ENCODE results near the gene XAGE1B. TPM values are rescaled to one million over a fixed set of nuclear protein-coding genes. Genes with fewer than 3 reads are reported as not detected.
"Not testable (repeated sequence)": the region's sequence is repeated elsewhere in the genome, so short reads cannot be mapped to it uniquely, and the experiment has no call there.

XAGE1B gene, protein sequence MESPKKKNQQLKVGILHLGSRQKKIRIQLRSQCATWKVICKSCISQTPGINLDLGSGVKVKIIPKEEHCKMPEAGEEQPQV
- total RNA-seq = not detected

DNA sequence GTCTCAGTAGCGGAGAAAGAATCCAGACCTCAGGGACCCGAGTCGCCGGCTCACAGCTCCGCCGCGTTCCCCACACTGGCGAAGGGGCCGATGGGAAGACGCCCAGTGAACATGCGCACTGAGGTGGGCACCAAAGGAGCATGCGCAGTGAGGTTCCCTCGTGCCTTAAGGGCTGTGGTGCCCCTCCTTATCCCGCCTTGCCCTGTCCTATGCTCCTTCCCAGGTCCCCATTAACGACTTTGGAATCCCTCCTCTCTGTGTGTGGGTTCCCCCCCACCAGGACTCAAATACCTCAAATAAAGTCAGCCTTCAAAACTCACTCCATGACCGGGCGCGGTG is at the start of gene XAGE1B:
TSS of gene XAGE1B (minus strand) at position 77 of the 339 bp plus-strand sequence. CDS start 1,536 bp downstream, outside the sequence.
- ATAC-seq; H3K4me1 ChIP-seq; intact Hi-C loops (cut with DNase I; ENCODE audit: low total_unique reads); DNase-seq; H3K4me3 ChIP-seq; H3K36me3 ChIP-seq; in situ Hi-C loops (cut with MboI; ENCODE audit: low sequenced_read_pairs in 4 of 4); H3K27ac ChIP-seq; H3K27me3 ChIP-seq; H3K9me3 ChIP-seq: not testable (repeated sequence)

GRCh38 chrX:52563105-52563504 is 46.2 kb upstream of the XAGE1B start:
- Histone ChIP-seq H3K9me3 (no peaks in the 10 kb centered on the region), H3K27ac (no peak overlapping the region), H3K4me1 (no peaks in the 10 kb centered on the region), H3K27me3 (no peaks in the 10 kb centered on the region), H3K36me3 (no peaks in the 10 kb centered on the region), H3K4me3 (no peak overlapping the region)
- in situ Hi-C loops (cut with MboI; ENCODE audit: low sequenced_read_pairs in 4 of 4) = no loop called here
- TF ChIP-seq CTCF (IDR thresholded peaks at IDR 0.05 in 4 of 5, conservative IDR thresholded peaks at IDR 0.05 in 1 of 5) (no peak), POLR2A (IDR thresholded peaks at IDR 0.05) (no peak)
- DNase-seq (no peak), ATAC-seq (no peak)
- intact Hi-C loops (cut with DNase I; ENCODE audit: low total_unique reads) = no loop called here

- H3K27me3 ChIP-seq = no peaks in the 10 kb centered on the region
- no peak overlapping the region for H3K4me3 ChIP-seq
- ATAC-seq (no peak), DNase-seq (no peak)
- no peaks in the 10 kb centered on the region for H3K36me3 ChIP-seq
- in situ Hi-C loops (cut with MboI; ENCODE audit: low sequenced_read_pairs in 4 of 4) (no loop called here), intact Hi-C loops (cut with DNase I; ENCODE audit: low total_unique reads) (no loop called here)
- TF ChIP-seq POLR2A (IDR thresholded peaks at IDR 0.05) (no peak), CTCF (IDR thresholded peaks at IDR 0.05 in 4 of 5, conservative IDR thresholded peaks at IDR 0.05 in 1 of 5) (no peak)
- H3K9me3 ChIP-seq = no peaks in the 10 kb centered on the region
- no peak overlapping the region for H3K27ac ChIP-seq
- no peaks in the 10 kb centered on the region for H3K4me1 ChIP-seq
Measured at GRCh38 chrX:52558140-52558539, 41.3 kb upstream of the XAGE1B start.

DNA sequence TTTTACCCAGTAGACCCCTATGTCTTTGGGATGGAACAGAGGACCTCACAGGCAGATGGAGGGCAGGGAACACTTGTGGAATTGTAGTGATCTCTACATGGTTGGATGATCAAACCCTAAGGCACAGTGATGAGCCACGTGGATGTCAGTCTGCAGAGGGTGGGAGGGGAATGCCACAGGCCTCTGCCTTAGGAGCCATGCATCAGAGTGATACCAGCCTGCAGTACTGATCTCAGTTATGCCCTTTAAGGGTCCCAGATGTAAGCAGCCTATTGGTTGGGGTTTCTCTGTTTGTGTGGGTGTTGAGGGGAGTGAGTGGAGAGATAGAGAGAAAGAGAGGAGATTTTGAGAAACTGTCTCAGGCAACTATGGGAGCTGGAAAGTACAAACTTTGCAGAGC is 39.9 kb upstream of the XAGE1B start:
- intact Hi-C loops (cut with DNase I; ENCODE audit: low total_unique reads) = no loop called here
- TF ChIP-seq CTCF (IDR thresholded peaks at IDR 0.05 in 4 of 5, conservative IDR thresholded peaks at IDR 0.05 in 1 of 5) (no peak), POLR2A (IDR thresholded peaks at IDR 0.05) (no peak)
- ATAC-seq (no peak), DNase-seq (no peak)
- no peak overlapping the region for H3K27ac ChIP-seq
- H3K27me3 ChIP-seq = no peaks in the 10 kb centered on the region
- no peaks in the 10 kb centered on the region for H3K36me3 ChIP-seq
- no peak overlapping the region for H3K4me3 ChIP-seq
- in situ Hi-C loops (cut with MboI; ENCODE audit: low sequenced_read_pairs in 4 of 4) = no loop called here
- no peaks in the 10 kb centered on the region for H3K9me3 ChIP-seq
- no peaks in the 10 kb centered on the region for H3K4me1 ChIP-seq

DNA sequence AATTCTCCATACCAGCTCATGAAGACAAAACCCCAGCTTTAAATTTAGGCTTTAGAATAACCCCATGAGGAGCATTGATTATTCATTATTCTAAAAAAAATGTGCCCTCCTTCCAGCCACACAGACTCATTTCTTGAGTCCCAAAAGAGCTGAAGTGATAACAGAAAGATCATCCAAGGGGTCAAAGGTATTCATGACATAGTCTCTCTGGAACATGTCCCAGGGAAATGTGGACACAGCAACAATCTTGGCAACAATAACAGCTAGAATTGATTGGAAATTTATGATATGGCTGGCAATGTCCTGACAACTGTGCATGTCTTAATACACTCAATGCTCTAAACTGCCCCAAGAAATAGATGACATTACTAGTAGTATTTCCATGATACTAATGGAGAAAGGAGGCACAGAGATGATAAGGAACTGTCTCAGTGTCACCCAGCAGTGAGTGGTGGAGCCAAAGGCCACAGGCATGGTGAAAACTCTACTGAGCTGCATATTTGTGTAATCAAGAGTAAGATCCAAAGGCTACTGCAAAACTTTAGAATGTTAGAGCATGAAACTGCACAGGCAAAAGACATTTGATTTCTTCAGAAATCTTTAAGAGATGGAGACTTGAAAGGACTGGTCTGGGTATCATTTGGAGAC is 37.3 kb upstream of the XAGE1B start:
- Histone ChIP-seq H3K27me3 (no peaks in the 10 kb centered on the region), H3K9me3 (no peaks in the 10 kb centered on the region), H3K4me3 (no peak overlapping the region), H3K27ac (no peak overlapping the region), H3K36me3 (no peaks in the 10 kb centered on the region), H3K4me1 (no peaks in the 10 kb centered on the region)
- no peak for TF ChIP-seq POLR2A (IDR thresholded peaks at IDR 0.05)
- TF ChIP-seq CTCF (IDR thresholded peaks at IDR 0.05 in 4 of 5, conservative IDR thresholded peaks at IDR 0.05 in 1 of 5) = no peak
- DNase-seq (no peak), ATAC-seq (no peak)
- intact Hi-C loops (cut with DNase I; ENCODE audit: low total_unique reads) = no loop called here
- in situ Hi-C loops (cut with MboI; ENCODE audit: low sequenced_read_pairs in 4 of 4) = no loop called here

GRCh38 chrX:52548769-52549168 is 31.9 kb upstream of the XAGE1B start:
- H3K27ac ChIP-seq; H3K4me3 ChIP-seq; intact Hi-C loops (cut with DNase I; ENCODE audit: low total_unique reads); DNase-seq; in situ Hi-C loops (cut with MboI; ENCODE audit: low sequenced_read_pairs in 4 of 4); H3K36me3 ChIP-seq; H3K4me1 ChIP-seq; H3K27me3 ChIP-seq; ATAC-seq; H3K9me3 ChIP-seq: not testable (repeated sequence)
